Measurements from ENCODE around the gene NR2F2. TPM values are rescaled to one million over a fixed set of nuclear protein-coding genes. Genes with fewer than 3 reads are reported as not detected.

NR2F2 gene
- total RNA-seq, 1 donor from 2014 or later: 19.1 TPM

DNA sequence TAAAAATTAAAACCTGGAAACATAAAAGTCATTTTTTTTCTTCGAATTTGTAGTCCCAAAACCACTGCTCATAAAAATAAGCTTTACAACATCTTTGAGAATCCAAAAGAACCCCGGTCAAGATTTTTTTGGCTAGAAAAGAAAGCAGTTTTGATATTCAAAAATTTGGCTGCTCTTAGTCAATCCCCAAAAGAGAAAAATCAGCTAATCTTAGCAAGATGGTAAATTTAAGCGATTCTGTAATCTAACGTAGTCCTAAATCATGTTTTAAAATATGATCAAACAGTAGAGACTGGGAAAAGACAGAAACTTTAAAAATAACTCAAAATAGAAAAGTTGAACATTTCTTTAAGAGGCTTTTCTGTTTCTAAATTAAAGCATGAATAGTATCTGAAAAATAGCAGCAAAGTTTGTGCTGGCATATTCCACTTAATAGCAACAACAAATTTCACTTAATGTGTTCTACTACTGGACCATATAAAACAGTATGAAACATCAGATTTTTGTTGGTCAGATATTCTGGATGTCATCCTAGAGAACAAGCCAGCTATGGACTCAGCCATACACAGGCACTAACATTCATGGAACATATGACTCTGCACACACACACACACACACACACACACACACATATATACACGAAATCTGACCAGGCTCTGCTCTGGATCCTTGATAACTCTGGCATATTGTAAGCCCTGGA lies 19.1 kb upstream of the NR2F2 start:
- no peak for DNase-seq (ENCODE audit: low read depth)
- TF ChIP-seq, protein P1, sequence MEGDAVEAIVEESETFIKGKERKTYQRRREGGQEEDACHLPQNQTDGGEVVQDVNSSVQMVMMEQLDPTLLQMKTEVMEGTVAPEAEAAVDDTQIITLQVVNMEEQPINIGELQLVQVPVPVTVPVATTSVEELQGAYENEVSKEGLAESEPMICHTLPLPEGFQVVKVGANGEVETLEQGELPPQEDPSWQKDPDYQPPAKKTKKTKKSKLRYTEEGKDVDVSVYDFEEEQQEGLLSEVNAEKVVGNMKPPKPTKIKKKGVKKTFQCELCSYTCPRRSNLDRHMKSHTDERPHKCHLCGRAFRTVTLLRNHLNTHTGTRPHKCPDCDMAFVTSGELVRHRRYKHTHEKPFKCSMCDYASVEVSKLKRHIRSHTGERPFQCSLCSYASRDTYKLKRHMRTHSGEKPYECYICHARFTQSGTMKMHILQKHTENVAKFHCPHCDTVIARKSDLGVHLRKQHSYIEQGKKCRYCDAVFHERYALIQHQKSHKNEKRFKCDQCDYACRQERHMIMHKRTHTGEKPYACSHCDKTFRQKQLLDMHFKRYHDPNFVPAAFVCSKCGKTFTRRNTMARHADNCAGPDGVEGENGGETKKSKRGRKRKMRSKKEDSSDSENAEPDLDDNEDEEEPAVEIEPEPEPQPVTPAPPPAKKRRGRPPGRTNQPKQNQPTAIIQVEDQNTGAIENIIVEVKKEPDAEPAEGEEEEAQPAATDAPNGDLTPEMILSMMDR (IDR thresholded peaks at IDR 0.05; ENCODE audit: insufficient read depth, low read length, poor library complexity, severe bottlenecking): no peak
- Histone ChIP-seq H3K36me3 (ENCODE audit: control insufficient read depth, insufficient read depth, low read length) (no peaks in the 10 kb centered on the region), H3K4me3 (ENCODE audit: low read depth, low read length) (no peak overlapping the region), H3K27me3 (ENCODE audit: control insufficient read depth, insufficient read depth, low read length) (no peaks in the 10 kb centered on the region)

DNA sequence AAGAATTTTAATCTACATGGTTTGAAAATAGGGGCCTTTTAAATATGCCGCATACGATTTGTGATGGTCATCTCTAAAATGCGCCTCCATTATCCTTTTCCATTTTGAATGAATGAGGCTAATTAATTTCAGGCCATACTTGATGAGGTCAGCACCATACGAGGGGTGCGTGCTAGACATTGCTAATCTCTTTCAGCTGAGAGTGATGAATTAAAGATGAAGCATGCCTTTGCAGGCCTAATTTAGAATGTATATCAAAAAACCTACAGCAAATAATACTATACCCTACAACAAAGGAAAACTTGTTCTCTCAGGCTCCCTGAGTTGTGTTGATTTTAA lies 18.6 kb upstream of the NR2F2 start:
- DNase-seq (ENCODE audit: low read depth): no peak
- no peaks in the 10 kb centered on the region for H3K27me3 ChIP-seq (ENCODE audit: control insufficient read depth, insufficient read depth, low read length)
- no peak overlapping the region for H3K4me3 ChIP-seq (ENCODE audit: low read depth, low read length)
- TF ChIP-seq, protein P1 (IDR thresholded peaks at IDR 0.05; ENCODE audit: insufficient read depth, low read length, poor library complexity, severe bottlenecking): no peak
- no peaks in the 10 kb centered on the region for H3K36me3 ChIP-seq (ENCODE audit: control insufficient read depth, insufficient read depth, low read length)

DNA sequence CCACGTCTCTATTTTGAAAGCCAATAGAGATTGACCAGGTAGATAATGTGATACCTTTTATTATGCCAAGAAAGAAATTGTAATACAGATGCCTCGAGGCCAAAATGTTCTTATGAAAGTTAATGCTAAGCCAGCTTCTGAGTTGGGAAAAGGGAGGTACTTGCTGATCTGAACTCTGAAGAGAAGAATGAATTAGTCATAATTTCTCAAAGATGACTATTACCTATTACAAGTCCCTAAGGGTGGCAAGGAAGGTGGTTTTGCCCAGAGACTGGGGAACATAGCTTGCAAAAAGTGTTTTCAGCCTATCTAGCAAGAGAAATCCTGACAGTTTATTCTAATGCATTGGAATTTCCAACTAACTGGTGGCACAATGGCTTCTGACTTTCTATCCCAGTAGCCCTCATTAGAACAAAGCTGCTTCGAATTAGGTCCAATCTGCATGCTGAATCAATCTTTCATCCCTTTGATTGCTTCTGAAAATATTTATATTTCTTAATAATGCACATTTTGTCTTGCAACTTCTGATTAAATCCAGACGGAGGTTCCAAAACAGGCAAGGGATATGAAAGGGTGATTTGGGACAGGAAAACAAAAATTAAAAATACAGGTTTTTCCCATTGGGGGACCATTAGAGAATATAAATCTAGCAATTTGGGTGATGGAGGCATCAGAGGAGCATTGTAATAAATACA lies 17.7 kb upstream of the NR2F2 start:
- TF ChIP-seq, protein P1 (IDR thresholded peaks at IDR 0.05; ENCODE audit: insufficient read depth, low read length, poor library complexity, severe bottlenecking): no peak
- no peaks in the 10 kb centered on the region for H3K27me3 ChIP-seq (ENCODE audit: control insufficient read depth, insufficient read depth, low read length)
- no peak overlapping the region for H3K4me3 ChIP-seq (ENCODE audit: low read depth, low read length)
- no peaks in the 10 kb centered on the region for H3K36me3 ChIP-seq (ENCODE audit: control insufficient read depth, insufficient read depth, low read length)
- no peak for DNase-seq (ENCODE audit: low read depth)

DNA sequence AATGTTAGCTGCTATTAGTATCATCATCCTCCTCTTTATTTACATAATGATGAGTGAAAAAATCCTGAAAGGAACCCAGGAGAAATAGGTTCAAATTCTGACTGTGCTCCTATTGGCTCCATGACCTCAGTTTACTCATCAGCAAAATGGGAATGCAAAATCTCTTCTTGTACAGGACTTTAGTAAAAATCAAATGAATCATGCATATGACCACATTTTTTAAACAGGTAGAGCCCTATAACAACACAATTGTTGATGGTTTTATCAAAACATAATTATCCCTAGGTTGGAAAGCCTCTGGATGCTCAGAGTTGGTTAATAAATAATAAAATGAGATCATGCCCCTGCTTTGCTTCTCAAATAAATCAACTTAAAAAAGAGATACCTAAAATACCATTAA lies 16.0 kb upstream of the NR2F2 start:
- TF ChIP-seq, protein P1 (IDR thresholded peaks at IDR 0.05; ENCODE audit: insufficient read depth, low read length, poor library complexity, severe bottlenecking): no peak
- Histone ChIP-seq H3K27me3 (ENCODE audit: control insufficient read depth, insufficient read depth, low read length) (no peaks in the 10 kb centered on the region), H3K4me3 (ENCODE audit: low read depth, low read length) (no peak overlapping the region), H3K36me3 (ENCODE audit: control insufficient read depth, insufficient read depth, low read length) (no peaks in the 10 kb centered on the region)
- DNase-seq (ENCODE audit: low read depth): no peak

DNA sequence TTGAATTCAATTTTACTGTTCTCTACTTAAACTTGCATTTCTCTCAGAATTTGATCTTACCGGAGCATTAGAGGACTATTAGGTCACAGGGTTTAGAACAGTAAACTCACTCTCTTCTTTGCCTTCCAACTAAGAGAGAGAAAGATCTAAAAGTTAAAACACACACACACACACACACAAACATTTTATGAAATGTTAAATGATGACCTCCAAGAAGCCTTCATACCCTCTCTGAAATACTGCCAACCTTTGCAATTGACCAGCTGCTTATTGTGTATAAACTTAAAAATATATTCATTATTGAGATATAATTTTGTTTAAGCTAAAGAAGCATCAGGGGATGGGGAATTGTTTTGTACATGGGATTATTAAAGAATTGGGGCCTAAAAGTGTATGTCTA lies 15.5 kb upstream of the NR2F2 start:
- no peaks in the 10 kb centered on the region for H3K27me3 ChIP-seq (ENCODE audit: control insufficient read depth, insufficient read depth, low read length)
- H3K4me3 ChIP-seq (ENCODE audit: low read depth, low read length): no peak overlapping the region
- DNase-seq (ENCODE audit: low read depth): no peak
- no peaks in the 10 kb centered on the region for H3K36me3 ChIP-seq (ENCODE audit: control insufficient read depth, insufficient read depth, low read length)
- TF ChIP-seq, protein P1 (IDR thresholded peaks at IDR 0.05; ENCODE audit: insufficient read depth, low read length, poor library complexity, severe bottlenecking): no peak
